WTC11 (cell line): ENCODE data around the gene TYSND1.

ENCODE experiments used
- AFF4 ChIP-seq: sonication (generic); formaldehyde crosslinking; IDR thresholded peaks from 2 replicates; pipeline ENCODE4 v1.8.1; 2023; ENCODE audit warnings: mild to moderate bottlenecking, missing genetic modification reagents, borderline replicate concordance
- AR ChIP-seq: fragments of 250-450 bp; sonication (Bioruptor Pico); IDR thresholded peaks from 2 replicates; pipeline ENCODE4 v1.9.0; 2021; ENCODE audit warnings: mild to moderate bottlenecking
- CTCF ChIP-seq: fragments of 200-600 bp; IDR thresholded peaks from 2 replicates; pipeline ENCODE4 v1.8.0; 2022; ENCODE audit warnings: antibody characterized with exemption
- E2F4 ChIP-seq: sonication (generic); formaldehyde crosslinking; IDR thresholded peaks from 2 replicates; pipeline ENCODE4 v1.8.1; 2022; ENCODE audit warnings: low read depth, mild to moderate bottlenecking, moderate library complexity, missing genetic modification reagents, borderline replicate concordance
- E2F5 ChIP-seq: sonication (generic); formaldehyde crosslinking; IDR thresholded peaks from 2 replicates; pipeline ENCODE4 v1.8.1; 2022; ENCODE audit warnings: mild to moderate bottlenecking, moderate library complexity, missing genetic modification reagents
- EMX1 ChIP-seq: fragments of 250-450 bp; sonication (Bioruptor Pico); IDR thresholded peaks from 2 replicates; pipeline ENCODE4 v1.8.0; 2021; ENCODE audit warnings: mild to moderate bottlenecking
- HMGXB4 ChIP-seq: sonication (generic); formaldehyde crosslinking; IDR thresholded peaks from 2 replicates; pipeline ENCODE4 v1.8.1; 2023; ENCODE audit warnings: mild to moderate bottlenecking, moderate library complexity, missing genetic modification reagents
- TEAD4 ChIP-seq: sonication (generic); formaldehyde crosslinking; IDR thresholded peaks from 2 replicates; pipeline ENCODE4 v1.8.0; 2022; ENCODE audit warnings: mild to moderate bottlenecking, missing genetic modification reagents
- ZNF138 ChIP-seq: sonication (generic); formaldehyde crosslinking; conservative IDR thresholded peaks from 2 replicates; pipeline ENCODE4 v1.8.1; 2022; ENCODE audit warnings: mild to moderate bottlenecking, moderate library complexity, missing genetic modification reagents
- ZNF219 ChIP-seq: sonication (generic); formaldehyde crosslinking; IDR thresholded peaks from 2 replicates; pipeline ENCODE4 v1.8.0; 2023; ENCODE audit warnings: missing genetic modification reagents, mild to moderate bottlenecking, borderline replicate concordance
- ZNF416 ChIP-seq: fragments of 250-450 bp; sonication (Bioruptor Pico); IDR thresholded peaks from 2 replicates; pipeline ENCODE4 v1.9.0; 2021; ENCODE audit warnings: mild to moderate bottlenecking, inconsistent platforms

- TF ChIP-seq TEAD4 (CRISPR knock-in tag) (no peak), CTCF (no peak), E2F4 (CRISPR knock-in tag) (no peak), AR (CRISPR knock-in tag) (no peak), ZNF138 (no peak), ZNF219 (CRISPR knock-in tag) (no peak), HMGXB4 (CRISPR knock-in tag) (no peak), ZNF416 (CRISPR knock-in tag) (no peak), AFF4 (CRISPR knock-in tag) (no peak), E2F5 (CRISPR knock-in tag) (no peak), EMX1 (CRISPR knock-in tag) (no peak)
Measured at GRCh38 chr10:70093335-70093944, 53.1 kb downstream of the TYSND1 start.
